IMR-90 (cell line): ENCODE data around the gene B3GALT4.

Source experiments
- CEBPB ChIP-seq: IDR thresholded peaks from 2 replicates; pipeline ENCODE4 v1.6.1; 2012; ENCODE audit warnings: low read depth, low read length, improper control_type of control experiment
- CHD1 ChIP-seq: IDR thresholded peaks from 2 replicates; pipeline ENCODE4 v1.6.1; 2012; ENCODE audit warnings: low read depth, low read length, improper control_type of control experiment
- CTCF ChIP-seq: conservative IDR thresholded peaks from 2 replicates; pipeline ENCODE4 v1.5.1; 2012; ENCODE audit warnings: mild to moderate bottlenecking, low read depth, low read length, improper control_type of control experiment
- ELK1 ChIP-seq: fragments of 150-350 bp; IDR thresholded peaks from 2 replicates; pipeline ENCODE4 v1.6.1; 2016; ENCODE audit warnings: low read depth, mild to moderate bottlenecking, low read length, moderate library complexity, borderline replicate concordance
- FOS ChIP-seq: fragments of 150-350 bp; IDR thresholded peaks from 2 replicates; pipeline ENCODE4 v1.6.1; 2016; ENCODE audit warnings: low read depth, low read length
- MAFK ChIP-seq: IDR thresholded peaks from 2 replicates; pipeline ENCODE4 v1.6.1; 2012; ENCODE audit warnings: low read depth, low read length, improper control_type of control experiment
- POLR2A ChIP-seq: IDR thresholded peaks from 2 replicates; pipeline ENCODE4 v1.6.1; 2012; ENCODE audit warnings: mild to moderate bottlenecking, low read depth, low read length
- RFX5 ChIP-seq: IDR thresholded peaks from 2 replicates; pipeline ENCODE4 v1.8.0; 2012; ENCODE audit warnings: low read depth, mild to moderate bottlenecking, low read length, moderate library complexity
- SMC3 ChIP-seq: fragments of 150-350 bp; IDR thresholded peaks from 2 replicates; pipeline ENCODE4 v1.6.1; 2016; ENCODE audit warnings: low read depth, mild to moderate bottlenecking, antibody characterized with exemption, low read length, moderate library complexity

- TF ChIP-seq SMC3 (no peak), MAFK (no peak), CTCF (no peak), CEBPB (no peak), ELK1 (no peak), FOS (no peak), CHD1 (no peak), POLR2A (no peak), RFX5 (no peak)
Measured at GRCh38 chr6:33243476-33243875, 33.4 kb upstream of the B3GALT4 start.
